GM20000 (cell line): ENCODE data around the gene LARGE1.

ENCODE experiments used
- DNase-seq: peaks from one replicate; pipeline ENCODE4 v3.0.0; 2012; ENCODE audit warnings: low spot score
- CTCF ChIP-seq: IDR thresholded peaks from 2 replicates; pipeline ENCODE4 v1.5.1; 2012; ENCODE audit warnings: mild to moderate bottlenecking, control low read depth; ENCODE audit errors: extremely low read depth, missing control alignments

The LARGE1 gene

GRCh38 chr22:33674357-33674756, 245.9 kb downstream of the LARGE1 start:
- no peak for TF ChIP-seq CTCF

GRCh38 chr22:33669746-33670145, 250.5 kb downstream of the LARGE1 start:
- DNase-seq, result no peak
- TF ChIP-seq CTCF, result no peak

More at GRCh38 chr22:33674357-33674756, 245.9 kb downstream of the LARGE1 start:
- no peak for DNase-seq

DNA sequence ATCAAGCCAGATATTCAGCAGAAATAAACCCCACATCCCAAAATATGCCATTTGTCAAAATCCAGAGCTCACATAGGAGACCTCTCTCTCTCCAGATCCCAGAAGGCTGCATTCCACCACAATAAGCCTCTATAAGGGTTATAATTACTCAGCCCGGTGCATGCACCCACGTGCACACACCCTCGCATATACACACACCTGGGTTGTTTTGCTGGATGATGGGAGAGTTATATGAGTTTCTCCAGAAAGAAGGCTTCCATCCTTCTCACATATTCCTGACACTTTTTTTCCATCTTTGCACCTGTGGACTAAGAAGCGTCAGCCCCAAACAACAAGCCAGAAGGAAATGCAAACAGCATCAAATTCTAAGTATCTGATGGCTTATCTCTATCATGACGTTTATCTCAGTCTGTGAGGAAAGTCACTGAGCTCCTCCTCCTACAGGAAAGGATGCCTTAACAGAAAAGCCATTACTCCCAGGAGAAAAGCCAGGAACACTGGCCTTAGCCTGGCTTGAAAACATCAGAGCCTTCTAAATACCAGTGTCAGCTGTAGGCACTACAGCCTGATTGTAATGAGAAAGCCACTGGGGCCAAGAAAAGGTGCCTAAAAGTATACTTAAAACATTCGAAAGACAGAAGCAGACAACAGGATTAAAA, 253.2 kb downstream of the LARGE1 start:
- no peak for TF ChIP-seq CTCF
- no peak for DNase-seq

- no peak for TF ChIP-seq CTCF
- no peak for DNase-seq
Measured at GRCh38 chr22:33666279-33666960, 253.9 kb downstream of the LARGE1 start.

GRCh38 chr22:33659448-33659847, 260.8 kb downstream of the LARGE1 start:
- no peak for DNase-seq
- TF ChIP-seq CTCF, result no peak

DNA sequence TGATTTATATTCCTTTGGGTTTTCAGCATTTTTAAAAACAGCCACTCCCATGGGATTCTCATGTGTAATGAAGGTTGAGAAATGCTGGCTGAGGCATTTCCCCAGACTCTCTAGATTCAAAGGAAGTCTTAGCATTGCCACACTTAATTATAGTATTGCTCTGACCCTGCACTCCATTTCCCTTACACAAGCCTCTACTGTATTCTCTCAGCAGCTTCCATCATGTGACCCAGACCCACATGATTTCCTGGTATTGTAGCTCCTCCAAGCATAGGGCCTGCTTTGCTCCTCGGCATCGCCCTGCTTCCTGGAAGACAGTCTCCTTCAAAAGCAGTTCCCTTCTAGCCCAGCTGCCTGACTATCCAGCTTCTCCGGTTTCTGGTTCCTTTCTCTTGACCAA, 261.5 kb downstream of the LARGE1 start:
- no peak for TF ChIP-seq CTCF
- DNase-seq, result no peak

- DNase-seq, result no peak
- no peak for TF ChIP-seq CTCF
Measured at GRCh38 chr22:33657670-33658069, 262.6 kb downstream of the LARGE1 start.
